ENCODE measurements around the gene PELI1.

DNA sequence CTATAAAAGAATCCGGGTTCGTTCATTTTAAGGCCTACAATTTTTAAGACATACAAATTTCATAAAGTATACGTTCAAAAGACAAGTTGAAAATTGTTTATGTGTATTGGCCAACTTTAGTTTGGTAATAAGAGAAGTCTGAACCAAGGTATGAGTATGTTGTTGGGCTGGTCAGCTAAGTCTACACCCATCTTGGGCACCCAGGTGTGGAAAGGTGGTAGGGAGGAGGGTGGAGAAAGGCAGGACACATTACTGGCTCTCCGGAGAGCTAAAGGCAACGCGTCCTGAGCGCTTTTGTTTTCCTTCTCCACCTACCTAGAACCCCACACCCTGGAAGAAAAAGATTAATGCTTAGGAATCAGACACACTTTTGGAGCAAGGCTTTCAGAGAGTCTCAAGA lies 899 bp upstream of the PELI1 start:
- TF ChIP-seq, protein P1, sequence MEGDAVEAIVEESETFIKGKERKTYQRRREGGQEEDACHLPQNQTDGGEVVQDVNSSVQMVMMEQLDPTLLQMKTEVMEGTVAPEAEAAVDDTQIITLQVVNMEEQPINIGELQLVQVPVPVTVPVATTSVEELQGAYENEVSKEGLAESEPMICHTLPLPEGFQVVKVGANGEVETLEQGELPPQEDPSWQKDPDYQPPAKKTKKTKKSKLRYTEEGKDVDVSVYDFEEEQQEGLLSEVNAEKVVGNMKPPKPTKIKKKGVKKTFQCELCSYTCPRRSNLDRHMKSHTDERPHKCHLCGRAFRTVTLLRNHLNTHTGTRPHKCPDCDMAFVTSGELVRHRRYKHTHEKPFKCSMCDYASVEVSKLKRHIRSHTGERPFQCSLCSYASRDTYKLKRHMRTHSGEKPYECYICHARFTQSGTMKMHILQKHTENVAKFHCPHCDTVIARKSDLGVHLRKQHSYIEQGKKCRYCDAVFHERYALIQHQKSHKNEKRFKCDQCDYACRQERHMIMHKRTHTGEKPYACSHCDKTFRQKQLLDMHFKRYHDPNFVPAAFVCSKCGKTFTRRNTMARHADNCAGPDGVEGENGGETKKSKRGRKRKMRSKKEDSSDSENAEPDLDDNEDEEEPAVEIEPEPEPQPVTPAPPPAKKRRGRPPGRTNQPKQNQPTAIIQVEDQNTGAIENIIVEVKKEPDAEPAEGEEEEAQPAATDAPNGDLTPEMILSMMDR (IDR thresholded peaks at IDR 0.05): no peak
- TF ChIP-seq POLR2A (IDR thresholded peaks at IDR 0.05): no peak
- TF ChIP-seq POLR2AphosphoS5 (IDR thresholded peaks at IDR 0.05): no peak
- no peak for TF ChIP-seq EP300 (IDR thresholded peaks at IDR 0.05)

Data from stomach (tissue), 4 donors.